ENCODE data around the gene MICAL2.

Gene MICAL2

GRCh38 chr11:12246147-12246546 lies 135.8 kb downstream of the MICAL2 start:
- DNase-seq (ENCODE audit: low read depth in 3 of 3): no peak

DNA sequence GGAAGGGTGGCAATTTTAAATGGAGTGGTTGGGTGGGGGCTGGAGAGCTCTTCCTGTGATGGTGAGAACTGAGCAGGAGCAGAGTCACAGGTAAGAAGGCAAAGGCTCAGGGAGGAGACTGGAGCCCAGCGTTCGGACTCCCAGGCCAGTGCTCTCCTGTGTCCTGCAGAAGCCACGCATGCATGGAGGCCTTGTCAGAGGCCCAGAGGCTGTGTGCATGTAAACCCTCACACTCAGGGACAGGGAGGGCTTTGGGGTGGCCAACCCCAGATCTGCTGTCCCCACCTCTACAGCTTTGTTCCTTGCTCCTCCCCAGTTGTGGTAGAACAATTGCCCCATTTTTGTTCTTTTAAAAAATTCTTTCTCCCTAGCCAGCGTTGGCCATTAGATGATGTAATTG lies 136.6 kb downstream of the MICAL2 start:
- DNase-seq (ENCODE audit: low read depth in 3 of 3): no peak

- DNase-seq (ENCODE audit: low read depth in 3 of 3): no peak
Observed at GRCh38 chr11:12247543-12248254, 137.3 kb downstream of the MICAL2 start.

DNA sequence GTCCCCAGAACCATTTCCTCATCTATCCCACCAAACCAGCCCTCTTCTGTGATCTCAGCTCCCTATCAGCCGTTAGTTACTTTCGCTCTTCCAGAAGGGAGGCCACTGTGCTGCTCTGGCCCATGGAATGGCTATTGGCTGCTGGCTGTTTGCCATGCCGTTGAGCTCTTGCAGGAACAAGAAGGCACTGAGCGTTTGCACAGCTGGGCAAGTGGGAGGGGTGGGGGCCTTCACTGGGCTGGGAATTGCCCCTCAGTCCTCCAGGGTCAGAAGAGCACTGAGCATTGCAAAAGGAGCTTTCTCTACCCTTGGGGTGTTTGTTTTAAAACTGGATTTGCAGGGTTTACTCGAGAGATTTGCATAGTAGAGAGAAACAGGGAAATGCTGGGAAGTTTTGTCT lies 137.9 kb downstream of the MICAL2 start:
- no peak for DNase-seq (ENCODE audit: low read depth in 3 of 3)

DNA sequence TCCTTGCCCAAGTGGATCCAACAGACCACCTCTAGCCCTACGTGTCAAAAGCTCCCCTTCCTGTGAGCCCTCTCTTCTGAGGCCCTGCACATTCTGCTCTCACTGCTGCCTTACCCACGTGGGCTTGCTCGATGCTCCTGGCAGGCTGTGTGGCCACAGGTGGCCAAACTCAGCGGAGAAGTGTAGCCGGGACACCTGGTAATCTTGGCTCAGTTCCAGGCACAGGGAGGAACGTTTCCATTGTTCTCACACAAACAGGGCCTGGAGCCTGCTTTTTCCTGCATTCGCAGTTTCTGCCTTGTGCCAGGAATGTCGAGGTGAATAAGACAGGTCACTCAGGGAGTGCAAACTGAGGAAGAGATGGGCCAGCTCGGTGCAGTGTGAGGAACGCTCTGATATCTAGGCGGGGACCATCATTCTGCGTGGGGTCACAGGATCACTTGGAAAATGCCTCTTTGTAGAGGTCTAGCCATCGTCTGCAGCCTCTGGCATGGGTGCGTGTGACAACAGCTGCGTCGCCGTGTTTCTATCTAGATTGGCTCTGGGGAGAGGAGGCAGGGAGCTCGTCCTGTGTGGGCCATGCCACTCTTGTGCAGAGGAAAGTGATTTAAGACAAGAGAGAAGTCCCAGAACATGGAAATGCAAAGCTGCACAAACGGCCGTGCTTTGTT lies 139.3 kb downstream of the MICAL2 start:
- DNase-seq (ENCODE audit: low read depth in 3 of 3): no peak

DNA sequence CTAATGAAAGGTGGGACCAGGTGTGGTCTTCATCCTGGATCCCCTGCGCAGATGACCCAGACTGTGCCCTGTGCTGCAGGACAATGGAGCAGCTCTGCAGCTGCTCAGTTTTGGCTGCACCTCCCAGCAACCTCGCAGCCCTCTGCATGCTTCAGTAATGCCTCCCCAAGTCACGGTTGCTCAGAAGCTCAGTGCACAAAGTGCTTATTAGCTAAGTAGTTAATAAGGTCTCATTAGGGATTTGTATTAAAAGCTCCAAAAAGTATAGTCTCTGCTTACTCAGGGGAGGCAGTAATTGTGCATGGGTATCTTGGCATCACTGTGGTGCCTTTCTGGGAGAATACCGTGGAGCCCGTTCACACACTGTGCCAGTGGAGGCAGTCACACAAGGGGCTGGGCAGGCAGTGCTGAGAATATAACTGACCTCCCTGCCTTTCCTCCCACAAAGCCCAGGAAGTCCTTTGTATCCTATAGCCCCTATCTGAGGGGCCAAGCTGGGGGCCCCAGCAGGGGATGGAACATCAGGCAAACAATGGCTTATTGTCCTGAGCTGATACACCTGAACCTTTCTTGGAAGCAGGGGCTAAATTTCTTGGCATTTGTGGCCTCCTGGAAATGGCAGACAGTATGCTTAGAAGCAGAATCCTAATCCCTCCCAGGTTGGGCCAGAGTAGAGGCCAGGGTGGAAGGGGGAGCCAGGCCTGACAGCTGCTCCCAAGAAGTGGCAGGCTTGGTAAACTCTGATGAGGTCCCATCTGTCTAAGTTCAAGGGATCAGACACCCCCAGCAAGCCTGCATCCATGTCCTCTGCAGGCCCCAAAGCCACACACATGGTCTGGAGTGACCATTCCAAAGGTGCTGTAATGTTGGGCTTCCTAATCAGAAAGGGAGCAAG lies 141.5 kb downstream of the MICAL2 start:
- no peak for DNase-seq (ENCODE audit: low read depth in 3 of 3)

DNA sequence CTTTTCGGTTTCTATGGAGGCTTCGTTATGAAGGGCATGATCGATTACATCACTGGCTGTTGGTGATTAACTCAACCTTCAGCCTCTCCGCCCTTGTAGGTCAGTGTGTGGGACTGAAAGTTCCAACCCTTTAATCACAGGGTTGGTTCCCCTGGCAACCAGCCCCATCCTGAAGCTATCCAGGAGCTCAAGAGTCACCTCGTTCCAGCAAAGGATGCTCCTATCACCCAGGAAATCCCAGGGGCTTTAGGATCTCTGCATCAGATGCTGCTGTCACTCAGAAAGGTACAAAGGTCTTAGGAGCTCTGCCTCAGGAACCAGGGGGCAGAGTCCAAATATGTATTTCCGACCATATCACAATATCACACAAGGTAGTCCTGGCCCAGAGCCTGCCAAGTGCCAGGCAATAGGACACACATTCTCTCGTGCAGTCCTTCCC lies 143.5 kb downstream of the MICAL2 start:
- no peak for DNase-seq (ENCODE audit: low read depth in 3 of 3)

DNA sequence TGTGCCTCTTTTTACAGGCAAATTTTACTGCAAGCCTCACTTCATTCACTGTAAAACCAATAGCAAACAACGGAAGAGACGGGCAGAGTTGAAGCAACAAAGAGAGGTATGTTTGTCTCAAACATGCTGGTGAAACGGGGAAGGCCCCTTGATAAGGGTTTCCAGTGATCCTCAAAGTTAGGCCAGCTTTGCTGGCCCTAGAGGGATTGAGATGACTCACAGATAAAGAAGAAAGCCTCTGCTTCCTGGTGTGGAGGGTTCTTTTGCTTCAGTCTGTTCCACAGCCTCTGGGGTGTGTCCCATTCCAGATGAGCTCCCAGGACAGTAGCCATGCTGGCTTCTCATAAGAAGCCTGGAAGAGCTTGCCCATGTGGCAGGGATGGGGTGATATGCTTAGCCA lies 148.1 kb downstream of the MICAL2 start:
- DNase-seq (ENCODE audit: low read depth in 3 of 3): no peak

- DNase-seq (ENCODE audit: low read depth in 3 of 3): no peak
Observed at GRCh38 chr11:12259956-12260355, 149.6 kb downstream of the MICAL2 start.

DNA sequence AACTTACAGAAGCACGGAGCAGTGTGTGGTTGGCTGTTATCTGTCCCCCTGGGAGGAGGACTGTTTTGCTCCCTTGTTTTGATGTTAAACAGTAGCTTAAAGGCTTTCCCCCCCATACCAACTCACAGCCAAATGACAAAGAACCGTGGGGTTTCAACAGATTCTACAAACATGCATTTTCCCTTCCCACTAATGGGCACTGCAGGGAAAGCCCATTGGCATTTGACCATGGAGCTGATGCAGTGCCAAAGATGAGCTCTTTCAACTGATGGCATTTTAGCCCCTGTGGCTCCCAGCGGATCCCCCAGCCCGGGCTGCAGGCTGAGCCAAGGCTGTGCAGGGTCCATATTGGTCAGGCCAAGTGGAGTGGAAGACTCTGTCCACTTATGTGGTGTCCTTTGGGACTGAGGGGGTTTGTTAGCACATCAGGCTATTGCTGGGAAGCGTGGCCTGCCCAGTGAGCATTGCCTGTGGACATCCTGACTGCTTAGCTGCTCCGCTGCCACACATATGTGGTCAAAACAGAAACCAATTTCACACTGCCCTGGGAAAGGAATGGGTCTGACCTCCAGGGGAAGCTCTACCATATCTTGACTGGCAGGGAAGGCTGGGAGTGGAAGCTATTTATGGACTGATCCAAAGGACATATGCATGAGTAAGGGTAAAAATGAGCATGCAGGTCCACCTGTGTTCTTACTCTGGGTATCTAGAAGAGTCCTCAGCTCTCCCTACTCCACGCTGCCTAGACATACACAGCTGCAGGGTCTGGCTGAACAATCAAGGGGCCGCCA lies 150.5 kb downstream of the MICAL2 start:
- no peak for DNase-seq (ENCODE audit: low read depth in 3 of 3)

DNA sequence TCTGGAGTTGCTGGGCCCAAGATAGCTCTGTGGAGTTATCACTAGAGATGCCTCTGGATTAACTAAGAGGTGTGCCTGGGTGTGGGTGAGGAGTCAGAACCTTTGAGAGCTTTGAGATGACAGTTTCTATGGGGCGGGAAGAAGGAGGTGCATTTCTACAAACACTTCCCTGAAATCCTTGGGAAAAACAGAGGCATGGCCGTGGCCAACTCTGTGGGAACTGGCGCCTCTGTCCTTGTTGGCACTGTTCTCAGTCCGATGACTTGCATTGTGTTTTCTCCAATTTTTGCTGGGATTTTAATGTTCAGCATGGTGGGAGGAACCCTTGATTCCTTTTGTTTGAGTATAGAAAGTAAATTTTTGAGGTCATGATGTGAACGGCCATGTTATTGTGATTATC lies 151.2 kb downstream of the MICAL2 start:
- no peak for DNase-seq (ENCODE audit: low read depth in 3 of 3)

DNA sequence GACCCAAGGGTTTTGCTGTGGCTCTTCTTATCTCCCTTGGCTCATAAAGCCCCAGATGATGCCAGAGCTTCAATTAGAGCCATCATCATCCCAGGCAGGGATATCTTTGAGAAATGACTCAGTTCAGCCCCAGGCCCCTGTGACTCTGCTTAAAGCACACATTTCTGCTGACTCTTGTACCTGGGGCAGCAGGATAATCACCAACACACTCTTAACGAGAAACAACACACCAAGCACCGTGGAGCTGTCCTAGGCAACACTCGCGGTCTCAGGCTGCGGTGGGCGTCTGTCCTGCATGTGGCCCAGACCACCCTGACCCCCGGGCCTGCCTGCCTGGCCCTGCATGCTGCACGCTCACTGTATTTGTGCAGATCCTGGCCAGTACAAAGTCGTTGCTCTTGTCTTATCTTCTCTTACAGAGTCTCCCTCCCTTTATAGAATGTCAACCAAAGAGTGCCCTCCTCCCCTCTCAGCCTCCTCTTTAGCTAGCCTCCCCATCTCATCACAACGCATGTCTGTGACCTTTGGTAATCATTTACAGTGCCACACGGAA lies 152.8 kb downstream of the MICAL2 start:
- DNase-seq (ENCODE audit: low read depth in 3 of 3): no peak

- no peak for DNase-seq (ENCODE audit: low read depth in 3 of 3)
Observed at GRCh38 chr11:12264361-12264760, 154.0 kb downstream of the MICAL2 start.

- no peak for DNase-seq (ENCODE audit: low read depth in 3 of 3)
Observed at GRCh38 chr11:12266132-12266531, 155.7 kb downstream of the MICAL2 start.

DNA sequence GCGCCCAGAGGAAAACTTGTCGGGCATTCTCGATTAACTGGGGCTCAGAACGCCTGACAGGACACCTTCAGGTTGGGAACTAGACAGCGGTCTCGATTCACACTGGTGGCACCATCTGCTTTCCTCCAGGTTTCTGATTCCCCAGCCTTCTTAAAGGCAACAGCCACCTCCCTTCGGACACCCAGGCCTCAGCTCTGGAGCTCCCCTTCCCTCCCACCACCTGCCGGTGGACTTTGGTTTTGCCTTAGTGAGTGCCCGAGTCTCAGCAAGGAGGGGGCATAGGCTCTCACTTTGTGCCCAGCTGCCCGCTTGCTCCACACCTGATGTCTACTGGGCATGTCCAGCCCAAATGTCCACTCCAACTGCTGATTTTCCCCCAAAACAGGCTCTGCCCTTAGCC lies 156.6 kb downstream of the MICAL2 start:
- DNase-seq (ENCODE audit: low read depth in 3 of 3): no peak

- DNase-seq (ENCODE audit: low read depth in 3 of 3): no peak
Observed at GRCh38 chr11:12267921-12268320, 157.5 kb downstream of the MICAL2 start.

DNA sequence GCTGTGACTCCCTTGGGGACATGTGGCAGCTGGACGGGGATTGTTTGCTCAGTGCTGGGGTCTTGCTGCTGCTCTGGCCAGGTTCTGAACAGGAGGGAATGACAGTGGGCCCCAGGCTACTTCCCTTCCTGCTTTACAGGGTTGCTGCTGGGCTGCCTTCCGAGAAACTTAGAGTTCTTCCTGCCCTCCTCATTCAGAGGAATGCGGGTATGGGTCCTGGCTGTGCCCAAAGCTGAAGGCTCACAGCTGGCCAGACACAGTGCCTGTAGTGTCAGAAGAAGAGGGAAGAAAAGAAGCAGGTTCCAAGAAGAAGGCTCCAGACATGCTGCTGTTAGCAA lies 158.7 kb downstream of the MICAL2 start:
- DNase-seq (ENCODE audit: low read depth in 3 of 3): no peak

- no peak for DNase-seq (ENCODE audit: low read depth in 3 of 3)
Observed at GRCh38 chr11:12269446-12270214, 159.2 kb downstream of the MICAL2 start.

DNA sequence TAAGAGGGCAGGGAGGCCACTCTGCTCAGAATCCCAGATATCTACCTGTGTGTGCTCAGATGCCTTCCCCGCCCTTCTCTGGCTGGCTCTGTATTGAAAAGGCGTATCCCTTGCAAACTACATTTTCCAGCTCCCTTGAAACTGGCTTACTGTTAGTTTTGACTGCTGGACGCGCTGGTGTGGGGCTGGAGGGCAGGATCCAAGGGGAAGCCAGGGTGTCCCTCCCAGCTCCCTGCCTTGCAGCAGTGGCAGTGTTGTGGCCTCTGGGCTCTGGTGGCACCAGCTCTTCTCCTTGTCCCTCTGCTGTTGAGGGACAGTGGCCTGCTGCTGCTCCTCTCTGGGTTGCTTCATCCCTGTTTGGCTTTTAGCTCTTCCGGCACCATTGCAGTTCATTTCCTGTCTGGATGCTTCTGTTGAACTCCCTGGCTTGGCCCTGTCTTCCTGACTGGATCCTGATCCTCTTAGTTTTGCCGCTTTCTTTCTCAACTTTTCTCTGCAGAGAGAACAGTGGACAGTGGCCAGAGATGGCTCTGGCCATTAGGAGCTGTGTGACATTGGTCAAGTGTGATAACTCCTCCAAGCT lies 159.9 kb downstream of the MICAL2 start:
- DNase-seq (ENCODE audit: low read depth in 3 of 3): no peak

DNA sequence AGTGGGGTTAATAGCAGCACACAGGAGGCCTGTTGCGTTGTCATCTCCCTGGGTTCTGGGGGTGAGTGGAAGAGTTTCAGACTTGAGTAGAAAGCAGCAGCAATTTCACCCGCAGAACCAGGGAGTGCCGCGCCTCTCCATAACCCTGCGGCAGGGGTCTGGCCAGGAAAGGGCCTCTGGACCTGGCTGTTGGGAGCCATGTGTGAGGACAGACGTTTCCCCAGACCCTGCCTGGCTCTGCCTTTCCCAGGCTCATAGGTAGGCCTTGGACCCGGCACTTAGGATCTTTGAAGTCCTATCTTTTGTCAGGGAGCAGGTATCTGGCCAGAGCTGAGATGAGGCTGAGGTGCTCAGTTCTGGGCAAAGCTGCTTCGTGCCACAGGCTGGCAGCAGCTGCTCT lies 160.4 kb downstream of the MICAL2 start:
- DNase-seq (ENCODE audit: low read depth in 3 of 3): no peak
